Stimulated activated CD4-positive, alpha-beta T cell treated with anti-CD3 and anti-CD28 coated beads, Interleukin-12 subunit alpha, Interleukin-12 subunit beta, amount 100 ng/mL, for 24 hours (primary cell): ENCODE results near the gene GPR160.

Source experiments
- DNase-seq, 2 experiments: peaks; one replicate each; pipeline ENCODE4 v3.0.0-alpha.2; 2020; ENCODE audit warnings: low read depth in 2 of 2

The GPR160 gene

GRCh38 chr3:170064108-170064507, 26.3 kb downstream of the GPR160 start:
- no peak for DNase-seq

- no peak for DNase-seq
Measured at GRCh38 chr3:170075441-170076091, 37.8 kb downstream of the GPR160 start.

GRCh38 chr3:170076715-170077238, 39.0 kb downstream of the GPR160 start:
- no peak for DNase-seq

GRCh38 chr3:170077361-170077760, 39.6 kb downstream of the GPR160 start:
- DNase-seq: no peak

GRCh38 chr3:170078620-170079281, 41.0 kb downstream of the GPR160 start:
- no peak for DNase-seq

GRCh38 chr3:170079536-170080165, 41.9 kb downstream of the GPR160 start:
- DNase-seq: no peak

- no peak for DNase-seq
Measured at GRCh38 chr3:170080605-170081004, 42.8 kb downstream of the GPR160 start.

- DNase-seq: no peak
Measured at GRCh38 chr3:170081079-170081741, 43.4 kb downstream of the GPR160 start.

- no peak for DNase-seq
Measured at GRCh38 chr3:170083343-170083742, 45.5 kb downstream of the GPR160 start.

- DNase-seq: no peak
Measured at GRCh38 chr3:170085396-170085795, 47.6 kb downstream of the GPR160 start.

- DNase-seq: no peak
Measured at GRCh38 chr3:170089862-170090600, 52.2 kb downstream of the GPR160 start.

GRCh38 chr3:170090601-170090981, 52.8 kb downstream of the GPR160 start:
- no peak for DNase-seq

GRCh38 chr3:170092907-170093306, 55.1 kb downstream of the GPR160 start:
- DNase-seq: no peak

GRCh38 chr3:170095771-170096170, 58.0 kb downstream of the GPR160 start:
- no peak for DNase-seq

- DNase-seq: no peak
Measured at GRCh38 chr3:170096342-170096741, 58.5 kb downstream of the GPR160 start.

GRCh38 chr3:170098753-170099152, 61.0 kb downstream of the GPR160 start:
- DNase-seq: no peak

GRCh38 chr3:170100944-170101343, 63.1 kb downstream of the GPR160 start:
- DNase-seq: no peak

- DNase-seq: no peak
Measured at GRCh38 chr3:170102431-170102830, 64.6 kb downstream of the GPR160 start.

- DNase-seq: no peak
Measured at GRCh38 chr3:170107941-170108340, 70.1 kb downstream of the GPR160 start.

GRCh38 chr3:170108955-170109354, 71.2 kb downstream of the GPR160 start:
- no peak for DNase-seq

- DNase-seq: no peak
Measured at GRCh38 chr3:170109579-170110293, 71.9 kb downstream of the GPR160 start.
